Measurements from ENCODE around the gene BRAF. TPM values are rescaled to one million over a fixed set of nuclear protein-coding genes. Genes with fewer than 3 reads are reported as not detected.

Gene BRAF
- total RNA-seq, 4 donors from 2014 or later: 33.1 to 56.0 (median 44.8) TPM

DNA sequence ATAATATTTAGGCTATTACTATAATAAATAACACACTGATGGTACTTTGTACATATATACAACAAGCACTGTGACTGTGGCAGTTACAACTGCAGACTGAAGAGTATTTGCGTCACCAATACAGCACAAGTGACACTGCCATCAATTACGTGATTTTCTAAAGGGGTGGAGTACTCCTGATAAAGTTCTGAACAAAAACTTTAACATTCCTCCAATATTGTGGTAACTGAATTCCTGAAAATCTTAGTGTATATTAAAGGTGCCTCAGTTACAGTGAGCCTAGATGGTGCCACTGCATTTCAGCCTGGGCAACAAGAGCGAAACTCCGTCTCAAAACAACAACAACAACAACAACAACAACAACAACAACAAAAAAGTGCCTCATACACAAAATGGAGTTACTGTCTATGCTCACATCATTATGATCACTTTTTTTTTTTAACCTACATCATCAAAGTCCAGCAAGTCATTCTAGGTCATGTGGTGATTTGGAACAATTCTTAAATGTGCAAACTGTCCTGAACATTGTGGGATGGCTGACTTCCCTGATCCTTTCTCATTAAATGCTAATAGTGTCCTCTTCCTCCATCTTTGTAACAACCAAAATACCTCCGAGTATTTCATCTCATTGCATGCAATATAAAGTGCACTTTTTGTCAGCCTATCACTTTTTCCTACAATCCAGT lies 15.1 kb downstream of the BRAF start:
- peaks cover 0 to 37% (median 0%) of the 10 kb centered on the region in 3 donors for H3K4me1 ChIP-seq
- no peak overlapping the region for H3K4me3 ChIP-seq
- H3K9me3 ChIP-seq: no peaks in the 10 kb centered on the region
- no peak overlapping the region for H3K27ac ChIP-seq
- 90 to 93% methylated on average over 5 of the region's 5 CpGs for WGBS, 2 donors (ENCODE audit: low coverage in 1 of 2)
- no peak for TF ChIP-seq EP300 (IDR thresholded peaks at IDR 0.05)
- no peak for TF ChIP-seq CTCF (IDR thresholded peaks at IDR 0.05)
- no peak for TF ChIP-seq POLR2AphosphoS5 (IDR thresholded peaks at IDR 0.05)
- no peak for TF ChIP-seq POLR2A (IDR thresholded peaks at IDR 0.05)
- no peaks in the 10 kb centered on the region for H3K27me3 ChIP-seq
- H3K36me3 ChIP-seq: no peaks in the 10 kb centered on the region
- ATAC-seq: no peak

- H3K36me3 ChIP-seq: no peaks in the 10 kb centered on the region
- WGBS, 2 donors (ENCODE audit: low coverage in 1 of 2): 44 to 53% methylated on average over 2 of the region's 2 CpGs
- H3K27me3 ChIP-seq: no peaks in the 10 kb centered on the region
- no peak for ATAC-seq
- H3K4me3 ChIP-seq: no peak overlapping the region
- H3K9me3 ChIP-seq: no peaks in the 10 kb centered on the region
- no peak overlapping the region for H3K27ac ChIP-seq
- TF ChIP-seq POLR2A (IDR thresholded peaks at IDR 0.05): no peak
- no peak for TF ChIP-seq EP300 (IDR thresholded peaks at IDR 0.05)
- no peak for TF ChIP-seq POLR2AphosphoS5 (IDR thresholded peaks at IDR 0.05)
- TF ChIP-seq CTCF (IDR thresholded peaks at IDR 0.05): no peak
- peaks cover 0 to 33% (median 0%) of the 10 kb centered on the region in 3 donors for H3K4me1 ChIP-seq
These were observed 16.4 kb downstream of the BRAF start for GRCh38 chr7:140908361-140908760.

DNA sequence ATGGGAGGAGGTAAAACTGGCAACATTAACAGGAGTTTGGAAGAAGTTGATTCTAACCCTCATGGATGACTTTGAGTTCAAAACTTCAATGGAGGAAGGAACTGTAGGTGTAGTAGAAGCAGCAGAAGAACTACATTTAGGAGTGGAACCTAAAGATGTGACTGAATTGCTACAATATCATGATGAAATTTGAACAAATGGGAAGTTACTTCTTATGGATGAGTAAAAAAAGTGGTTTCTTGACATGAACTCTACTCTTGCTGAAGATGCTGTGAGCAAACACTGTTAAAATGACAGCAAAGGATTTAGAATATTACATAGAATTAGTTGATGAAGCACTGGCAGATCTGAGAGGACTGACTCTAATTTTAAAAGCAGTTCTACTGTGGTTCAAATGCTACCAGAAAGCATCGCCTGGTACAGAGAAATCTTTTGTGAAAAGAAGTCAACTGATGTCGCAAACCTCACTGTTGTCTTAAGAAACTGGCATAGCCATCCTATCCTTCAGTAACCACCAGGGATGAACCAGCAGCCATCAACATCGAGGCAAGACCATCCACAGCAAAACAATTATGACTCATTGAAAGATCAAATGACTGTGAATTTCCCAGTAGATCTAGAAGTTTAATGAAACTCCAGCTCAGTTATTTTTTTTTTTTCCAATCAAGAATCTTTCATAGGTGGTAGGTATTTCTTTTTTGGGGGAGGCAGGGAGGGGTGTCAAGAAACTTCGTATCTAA lies 20.8 kb downstream of the BRAF start:
- Histone ChIP-seq H3K4me1 (peaks cover 0 to 19% (median 0%) of the 10 kb centered on the region in 3 donors), H3K4me3 (no peak overlapping the region), H3K36me3 (no peaks in the 10 kb centered on the region), H3K9me3 (no peaks in the 10 kb centered on the region), H3K27me3 (no peaks in the 10 kb centered on the region), H3K27ac (no peak overlapping the region)
- 94 to 98% methylated on average over 4 of the region's 4 CpGs for WGBS, 2 donors (ENCODE audit: low coverage in 1 of 2)
- TF ChIP-seq POLR2A (IDR thresholded peaks at IDR 0.05): no peak
- no peak for ATAC-seq

- no peak overlapping the region for H3K4me3 ChIP-seq
- peaks cover 0 to 30% (median 0%) of the 10 kb centered on the region in 3 donors for H3K4me1 ChIP-seq
- no peaks in the 10 kb centered on the region for H3K9me3 ChIP-seq
- no peaks in the 10 kb centered on the region for H3K27me3 ChIP-seq
- no peak for TF ChIP-seq EP300 (IDR thresholded peaks at IDR 0.05)
- TF ChIP-seq CTCF (IDR thresholded peaks at IDR 0.05): no peak
- no peak for TF ChIP-seq POLR2A (IDR thresholded peaks at IDR 0.05)
- TF ChIP-seq POLR2AphosphoS5 (IDR thresholded peaks at IDR 0.05): no peak
- H3K27ac ChIP-seq: no peak overlapping the region
- WGBS, 2 donors (ENCODE audit: low coverage in 1 of 2): 90 to 100% methylated on average over 2 of the region's 2 CpGs
- no peaks in the 10 kb centered on the region for H3K36me3 ChIP-seq
- ATAC-seq: no peak
These were observed 22.3 kb downstream of the BRAF start for GRCh38 chr7:140902303-140902953.

- Histone ChIP-seq H3K27ac (no peak overlapping the region), H3K36me3 (no peaks in the 10 kb centered on the region), H3K27me3 (no peaks in the 10 kb centered on the region), H3K9me3 (no peaks in the 10 kb centered on the region), H3K4me3 (no peak overlapping the region), H3K4me1 (peaks cover 0 to 30% (median 0%) of the 10 kb centered on the region in 3 donors)
- WGBS, 2 donors (ENCODE audit: low coverage in 1 of 2): 70 to 99% methylated on average over 3 to 4 of the region's 4 CpGs
- TF ChIP-seq CTCF (IDR thresholded peaks at IDR 0.05) (no peak), POLR2A (IDR thresholded peaks at IDR 0.05) (no peak), POLR2AphosphoS5 (IDR thresholded peaks at IDR 0.05) (no peak), EP300 (IDR thresholded peaks at IDR 0.05) (no peak)
- ATAC-seq: no peak
These were observed 22.8 kb downstream of the BRAF start for GRCh38 chr7:140901941-140902302.
